ENCODE measurements around the gene RBMS1. TPM values are rescaled to one million over a fixed set of nuclear protein-coding genes. Genes with fewer than 3 reads are reported as not detected.

Gene RBMS1
- total and polyA plus RNA-seq, 5 donors: 41.7 to 73.5 (median 62.7) TPM

- DNase-seq: peak in 1 of 3 donors; percentile 44
- no peak overlapping the region for H3K4me3 ChIP-seq (ENCODE audit: low read length)
- ATAC-seq: peak; percentile 50 to 57
- H3K9me3 ChIP-seq (ENCODE audit: control insufficient read depth, low read length): no peaks in the 10 kb centered on the region
- no peak overlapping the region for H3K27ac ChIP-seq (ENCODE audit: low read length)
- 78% methylated on average over 1 of the region's 1 CpG for WGBS
- intact Hi-C loops (cut with DNase I): no loop called here
- no peaks in the 10 kb centered on the region for H3K27me3 ChIP-seq (ENCODE audit: control insufficient read depth, insufficient read depth)
- peaks cover 7% of the 10 kb centered on the region for H3K4me1 ChIP-seq (ENCODE audit: control insufficient read depth, insufficient read depth, low read length)
Measured at GRCh38 chr2:160486341-160486740, 7.3 kb downstream of the RBMS1 start.

GRCh38 chr2:160484859-160485520 lies 8.6 kb downstream of the RBMS1 start:
- peaks cover 7% of the 10 kb centered on the region for H3K4me1 ChIP-seq (ENCODE audit: control insufficient read depth, insufficient read depth, low read length)
- 71% methylated on average over 8 of the region's 8 CpGs for WGBS
- peak in 1 of 2 donors; percentile 31 for ATAC-seq
- no peak for DNase-seq
- no peaks in the 10 kb centered on the region for H3K27me3 ChIP-seq (ENCODE audit: control insufficient read depth, insufficient read depth)
- intact Hi-C loops (cut with DNase I): no loop called here
- no peaks in the 10 kb centered on the region for H3K9me3 ChIP-seq (ENCODE audit: control insufficient read depth, low read length)
- H3K27ac ChIP-seq (ENCODE audit: low read length): no peak overlapping the region
- H3K4me3 ChIP-seq (ENCODE audit: low read length): no peak overlapping the region

GRCh38 chr2:160482673-160483072 lies 10.9 kb downstream of the RBMS1 start:
- Histone ChIP-seq H3K9me3 (ENCODE audit: control insufficient read depth, low read length) (no peaks in the 10 kb centered on the region), H3K27me3 (ENCODE audit: control insufficient read depth, insufficient read depth) (no peaks in the 10 kb centered on the region), H3K4me3 (ENCODE audit: low read length) (no peak overlapping the region), H3K4me1 (ENCODE audit: control insufficient read depth, insufficient read depth, low read length) (peaks cover 13% of the 10 kb centered on the region), H3K27ac (ENCODE audit: low read length) (no peak overlapping the region)
- peak in 1 of 2 donors; percentile 38 for ATAC-seq
- DNase-seq: no peak
- intact Hi-C loops (cut with DNase I): no loop called here
- 40% methylated on average over 2 of the region's 2 CpGs for WGBS

- DNase-seq: peak in 2 of 3 donors; percentile 37 to 43
- H3K4me1 ChIP-seq (ENCODE audit: control insufficient read depth, insufficient read depth, low read length): peaks cover 14% of the 10 kb centered on the region
- intact Hi-C loops (cut with DNase I): no loop called here
- no peaks in the 10 kb centered on the region for H3K9me3 ChIP-seq (ENCODE audit: control insufficient read depth, low read length)
- ATAC-seq: peak in 1 of 2 donors; percentile 32
- H3K4me3 ChIP-seq (ENCODE audit: low read length): no peak overlapping the region
- H3K27me3 ChIP-seq (ENCODE audit: control insufficient read depth, insufficient read depth): no peaks in the 10 kb centered on the region
- WGBS: 90% methylated on average over 3 of the region's 3 CpGs
- no peak overlapping the region for H3K27ac ChIP-seq (ENCODE audit: low read length)
Measured at GRCh38 chr2:160479269-160479668, 14.3 kb downstream of the RBMS1 start.

- no peaks in the 10 kb centered on the region for H3K9me3 ChIP-seq (ENCODE audit: control insufficient read depth, low read length)
- H3K27ac ChIP-seq (ENCODE audit: low read length): no peak overlapping the region
- DNase-seq (no peak), ATAC-seq (no peak)
- no peaks in the 10 kb centered on the region for H3K27me3 ChIP-seq (ENCODE audit: control insufficient read depth, insufficient read depth)
- 66% methylated on average over 6 of the region's 6 CpGs for WGBS
- H3K4me3 ChIP-seq (ENCODE audit: low read length): no peak overlapping the region
- peaks cover 14% of the 10 kb centered on the region for H3K4me1 ChIP-seq (ENCODE audit: control insufficient read depth, insufficient read depth, low read length)
- intact Hi-C loops (cut with DNase I): no loop called here
Measured at GRCh38 chr2:160478660-160479059, 14.9 kb downstream of the RBMS1 start.

- Histone ChIP-seq H3K4me3 (ENCODE audit: low read length) (no peak overlapping the region), H3K9me3 (ENCODE audit: control insufficient read depth, low read length) (no peaks in the 10 kb centered on the region), H3K4me1 (ENCODE audit: control insufficient read depth, insufficient read depth, low read length) (peaks cover 11% of the 10 kb centered on the region), H3K27ac (ENCODE audit: low read length) (no peak overlapping the region), H3K27me3 (ENCODE audit: control insufficient read depth, insufficient read depth) (no peaks in the 10 kb centered on the region)
- intact Hi-C loops (cut with DNase I): no loop called here
- 98% methylated on average over 7 of the region's 7 CpGs for WGBS
- no peak for DNase-seq
- no peak for ATAC-seq
Measured at GRCh38 chr2:160477032-160477431, 16.6 kb downstream of the RBMS1 start.

- H3K27me3 ChIP-seq (ENCODE audit: control insufficient read depth, insufficient read depth): no peaks in the 10 kb centered on the region
- WGBS: 74% methylated on average over 7 of the region's 7 CpGs
- H3K4me3 ChIP-seq (ENCODE audit: low read length): no peak overlapping the region
- no peaks in the 10 kb centered on the region for H3K9me3 ChIP-seq (ENCODE audit: control insufficient read depth, low read length)
- H3K4me1 ChIP-seq (ENCODE audit: control insufficient read depth, insufficient read depth, low read length): peaks cover 11% of the 10 kb centered on the region
- ATAC-seq: peak in 1 of 2 donors; percentile 20
- intact Hi-C loops (cut with DNase I): no loop called here
- no peak overlapping the region for H3K27ac ChIP-seq (ENCODE audit: low read length)
- no peak for DNase-seq
Measured at GRCh38 chr2:160474891-160475787, 18.5 kb downstream of the RBMS1 start.

GRCh38 chr2:160474319-160474645 lies 19.3 kb downstream of the RBMS1 start:
- Histone ChIP-seq H3K4me1 (ENCODE audit: control insufficient read depth, insufficient read depth, low read length) (peaks cover 10% of the 10 kb centered on the region), H3K27me3 (ENCODE audit: control insufficient read depth, insufficient read depth) (no peaks in the 10 kb centered on the region), H3K9me3 (ENCODE audit: control insufficient read depth, low read length) (no peaks in the 10 kb centered on the region), H3K4me3 (ENCODE audit: low read length) (no peak overlapping the region), H3K27ac (ENCODE audit: low read length) (no peak overlapping the region)
- intact Hi-C loops (cut with DNase I): no loop called here
- 65% methylated on average over 6 of the region's 6 CpGs for WGBS
- no peak for ATAC-seq
- no peak for DNase-seq

- no peaks in the 10 kb centered on the region for H3K9me3 ChIP-seq (ENCODE audit: control insufficient read depth, low read length)
- no peaks in the 10 kb centered on the region for H3K27me3 ChIP-seq (ENCODE audit: control insufficient read depth, insufficient read depth)
- intact Hi-C loops (cut with DNase I): no loop called here
- peaks cover 10% of the 10 kb centered on the region for H3K4me1 ChIP-seq (ENCODE audit: control insufficient read depth, insufficient read depth, low read length)
- 43% methylated on average over 2 of the region's 2 CpGs for WGBS
- DNase-seq (no peak), ATAC-seq (no peak)
- no peak overlapping the region for H3K27ac ChIP-seq (ENCODE audit: low read length)
- H3K4me3 ChIP-seq (ENCODE audit: low read length): no peak overlapping the region
Measured at GRCh38 chr2:160473468-160474318, 19.9 kb downstream of the RBMS1 start.

- Histone ChIP-seq H3K27me3 (ENCODE audit: control insufficient read depth, insufficient read depth) (no peaks in the 10 kb centered on the region), H3K4me1 (ENCODE audit: control insufficient read depth, insufficient read depth, low read length) (peaks cover 9% of the 10 kb centered on the region), H3K27ac (ENCODE audit: low read length) (no peak overlapping the region), H3K4me3 (ENCODE audit: low read length) (no peak overlapping the region), H3K9me3 (ENCODE audit: control insufficient read depth, low read length) (no peaks in the 10 kb centered on the region)
- WGBS: 59% methylated on average over 4 of the region's 4 CpGs
- DNase-seq (no peak), ATAC-seq (no peak)
- intact Hi-C loops (cut with DNase I): no loop called here
Measured at GRCh38 chr2:160472839-160473251, 20.8 kb downstream of the RBMS1 start.

GRCh38 chr2:160471950-160472349 lies 21.7 kb downstream of the RBMS1 start:
- Histone ChIP-seq H3K9me3 (ENCODE audit: control insufficient read depth, low read length) (no peaks in the 10 kb centered on the region), H3K27me3 (ENCODE audit: control insufficient read depth, insufficient read depth) (no peaks in the 10 kb centered on the region), H3K4me1 (ENCODE audit: control insufficient read depth, insufficient read depth, low read length) (peaks cover 13% of the 10 kb centered on the region), H3K4me3 (ENCODE audit: low read length) (no peak overlapping the region), H3K27ac (ENCODE audit: low read length) (no peak overlapping the region)
- ATAC-seq (no peak), DNase-seq (no peak)
- 54% methylated on average over 3 of the region's 3 CpGs for WGBS
- intact Hi-C loops (cut with DNase I): no loop called here

All from right cardiac atrium (tissue), 5 donors.